GM12878 (cell line): ENCODE data around the gene ABI1. TPM values are rescaled to one million over a fixed set of nuclear protein-coding genes. Genes with fewer than 3 reads are reported as not detected.

Source experiments
- ATAC-seq: fragments of 200-7000 bp; cut with Tn5 transposase; 3 replicates; pipeline ENCODE4 v1.9.1; 2020; ENCODE audit warnings: mild to moderate bottlenecking, moderate library complexity
- BruUV-seq: library from RNA; stranded (reverse); fragments of 400-500 nt; replicated peaks from 2 replicates; lab custom pipeline; 2021; lab: Mats Ljungman, UMichigan
- CTCF ChIA-PET: fragments of 300-600 bp; sonication (Branson Sonifier 250); formaldehyde crosslinking; extraction: SDS; loops from one replicate; lab custom pipeline; 2021; ENCODE audit warnings: inconsistent platforms; lab: Yijun Ruan, JAX
- POLR2A ChIA-PET: fragments of 350-600 bp; formaldehyde crosslinking; extraction: SDS; loops from one replicate; lab custom pipeline; 2021; ENCODE audit warnings: inconsistent platforms; lab: Charles Lee
- RAD21 ChIA-PET: fragments of 300-600 bp; sonication (Branson Sonifier 250); formaldehyde crosslinking; loops from one replicate; lab custom pipeline; 2023; ENCODE audit warnings: antibody characterized with exemption; ENCODE audit not compliant: unreplicated experiment; lab: Charles Lee
- SMC1A ChIA-PET: fragments of 300-600 bp; sonication (Branson Sonifier 250); formaldehyde crosslinking; loops from one replicate; lab custom pipeline; 2023; ENCODE audit not compliant: unreplicated experiment, uncharacterized antibody; lab: Charles Lee
- DNase-seq: peaks from one replicate; pipeline ENCODE4 v3.0.0-alpha.2; 2011; ENCODE audit warnings: low read depth, low spot score
- FAIRE-seq: peaks from 3 replicates; lab custom pipeline; 2011; peaks lifted over from hg19 to GRCh38; lab: Jason Lieb, UNC
- H2AFZ ChIP-seq: 2 replicates; pipeline ENCODE4 v1.6.0; 2011; ENCODE audit warnings: low read depth, low read length, control low read depth; ENCODE audit not compliant: control insufficient read depth
- H3K27ac ChIP-seq: 2 replicates; pipeline ENCODE4 v1.5.1; 2011; ENCODE audit warnings: control low read depth; ENCODE audit not compliant: control insufficient read depth, insufficient read depth
- H3K27me3 ChIP-seq, 2 experiments: replicated peaks in 1 of 2; 2 replicates each; pipeline versions ENCODE4 v1.6.0 to v1.6.1; 2011; ENCODE audit warnings: low read length in 1 of 2; ENCODE audit not compliant: control insufficient read depth in 2 of 2, insufficient read depth in 2 of 2
- H3K36me3 ChIP-seq, 2 experiments: 2 replicates each; pipeline ENCODE4 v1.5.1; 2011; ENCODE audit warnings: low read length in 1 of 2; ENCODE audit not compliant: control insufficient read depth in 2 of 2, insufficient read depth in 2 of 2
- H3K4me1 ChIP-seq: 2 replicates; pipeline ENCODE4 v1.6.1; 2011; ENCODE audit warnings: mild to moderate bottlenecking, low read length, moderate library complexity, mixed read lengths; ENCODE audit not compliant: control insufficient read depth, insufficient read depth
- H3K4me2 ChIP-seq: 2 replicates; pipeline ENCODE4 v1.6.0; 2011; ENCODE audit warnings: control low read depth; ENCODE audit not compliant: control insufficient read depth, insufficient read depth
- H3K4me3 ChIP-seq: fragments of 200-600 bp; sonication (generic); 2 replicates; pipeline ENCODE4 v1.5.1; 2016
- H3K79me2 ChIP-seq: 2 replicates; pipeline ENCODE4 v1.6.0; 2011; ENCODE audit warnings: low read length; ENCODE audit not compliant: control insufficient read depth, insufficient read depth
- H3K9ac ChIP-seq: 2 replicates; pipeline ENCODE4 v1.8.0; 2011; ENCODE audit warnings: low read length, control low read depth, mixed read lengths; ENCODE audit not compliant: control insufficient read depth, insufficient read depth
- H3K9me3 ChIP-seq: replicated peaks from 3 replicates; pipeline ENCODE4 v1.5.1; 2011; ENCODE audit warnings: mild to moderate bottlenecking, low read length; ENCODE audit not compliant: control insufficient read depth, insufficient read depth
- H4K20me1 ChIP-seq: 2 replicates; pipeline ENCODE4 v1.6.0; 2011; ENCODE audit not compliant: control insufficient read depth, insufficient read depth
- BCLAF1 ChIP-seq: fragments of 450-650 bp; IDR thresholded peaks from 2 replicates; pipeline ENCODE4 v1.6.1; 2017; ENCODE audit warnings: antibody characterized with exemption, mild to moderate bottlenecking, moderate library complexity
- ESRRA ChIP-seq: IDR thresholded peaks from 2 replicates; pipeline ENCODE4 v1.6.1; 2012; ENCODE audit warnings: mild to moderate bottlenecking, low read length, improper control_type of control experiment
- IRF3 ChIP-seq: fragments of 450-650 bp; IDR thresholded peaks from 2 replicates; pipeline ENCODE4 v1.6.1; 2014; ENCODE audit warnings: mild to moderate bottlenecking
- MTA2 ChIP-seq: fragments of 450-650 bp; IDR thresholded peaks from 2 replicates; pipeline ENCODE4 v1.6.1; 2016; ENCODE audit warnings: low read depth, mild to moderate bottlenecking, moderate library complexity
- POLR2A ChIP-seq: IDR thresholded peaks from 2 replicates; pipeline ENCODE4 v1.6.1; 2011; ENCODE audit warnings: low read depth, mild to moderate bottlenecking, low read length
- TARDBP ChIP-seq: IDR thresholded peaks from 2 replicates; pipeline ENCODE4 v1.6.1; 2016; ENCODE audit warnings: borderline replicate concordance
- TCF7 ChIP-seq: IDR thresholded peaks from 2 replicates; pipeline ENCODE4 v1.6.1; 2014; ENCODE audit warnings: antibody characterized with exemption, borderline replicate concordance
- ZSCAN29 ChIP-seq: fragments of 450-650 bp; IDR thresholded peaks from 2 replicates; pipeline ENCODE4 v1.6.1; 2017; ENCODE audit warnings: mild to moderate bottlenecking, moderate library complexity
- WGBS: methylation state at CpG from one replicate; pipeline ENCODE4 v1.1.6; 2016; ENCODE audit warnings: low lambda C conversion rate; ENCODE audit not compliant: insufficient replicate concordance, insufficient coverage; ENCODE audit errors: missing lambda C conversion rate; 5-methylcytosine and 5-hydroxymethylcytosine counted together
- in situ Hi-C: fragments of 300-500 bp; cut with MboI; formaldehyde crosslinking; loops from 9 replicates; pipeline ENCODE4 v1.14.3; 2018; ENCODE audit warnings: mixed read lengths
- intact Hi-C: fragments of 100-400 bp; cut with micrococcal nuclease; formaldehyde crosslinking; loops from one replicate; pipeline ENCODE4 v1.14.2; 2022; ENCODE audit not compliant: unreplicated experiment
- polyA plus RNA-seq, 11 experiments: library from polyadenylated mRNA; depleted of rRNA in 4 of 11; unstranded in 6 of 11; stranded (reverse) in 5 of 11; fragments of >200 nt; fragmentation: Nextera tagmentation in 4 of 11; fragmentation: Illumina TruSeq in 1 of 11; extraction: Ambion mirVana in 4 of 11; extraction: Trizol in 1 of 11; gene quantifications; 1 replicate in 1 of 11; 2 replicates in 10 of 11; pipeline versions ENCODE4 v1.2.1 to v1.2.3, GENCODE V29; 2011 to 2016; ENCODE audit warnings: inconsistent platforms in 2 of 11, missing spikeins in 2 of 11, low read depth in 1 of 11
- total RNA-seq, 4 experiments: library from RNA; depleted of rRNA in 3 of 4; stranded (reverse); fragments of >200 nt in 3 of 4; fragmentation: Illumina TruSeq in 1 of 4; extraction: Trizol in 1 of 4; gene quantifications; 2 replicates each; pipeline versions ENCODE4 v1.2.1 to v1.2.3, GENCODE V29; 2013 to 2021

ABI1 gene
- total and polyA plus RNA-seq, 10 of the 15 experiments (the other 5 are each of a cell fraction or from before 2014, with no cell fraction given): 31.2 to 73.2 (median 50.7) TPM

- no peak for ATAC-seq
- Histone ChIP-seq H3K4me3 (no peak overlapping the region), H3K9ac (no peak overlapping the region), H3K36me3 (peaks cover 0 to 2% of the 10 kb centered on the region in 2 experiments; a peak in 1 of 4 replicates), H3K9me3 (peaks cover 18% of the 10 kb centered on the region), H2AFZ (no peak overlapping the region), H3K4me2 (no peak overlapping the region), H3K79me2 (peaks cover 78% of the 10 kb centered on the region), H3K27ac (no peak overlapping the region), H4K20me1 (no peaks in the 10 kb centered on the region), H3K27me3 (no peaks in the 10 kb centered on the region), H3K4me1 (peaks cover 4% of the 10 kb centered on the region; the same call in 1 of the 2 replicates)
- TF ChIP-seq IRF3: no peak
- no peak for TF ChIP-seq TCF7
- no peak for TF ChIP-seq MTA2
- TF ChIP-seq POLR2A: no peak
- no peak for TF ChIP-seq ZSCAN29
- no peak for TF ChIP-seq BCLAF1
- TF ChIP-seq TARDBP: no peak
- TF ChIP-seq ESRRA: no peak
- FAIRE-seq: no peak
- in situ Hi-C loops (no loop called here), intact Hi-C loops (no loop called here)
- ChIA-PET POLR2A (interaction anchor here (0.9 kb wide), 1 partner anchor 13 kb away, joined by 7 read pairs; no protein-coding TSS in a partner anchor), RAD21 (no interaction called here), CTCF (interaction anchor here (1.7 kb wide), 1 partner anchor 13 kb away, joined by 5 read pairs; no protein-coding TSS in a partner anchor), SMC1A (interaction anchor here (0.9 to 1.7 kb wide), 2 partner anchors 9 to 27 kb away, joined by 3 to 4 read pairs; no protein-coding TSS in a partner anchor)
- WGBS: 98% methylated on average over 6 of the region's 6 CpGs
- no TSS peak for BruUV-seq
- DNase-seq: no peak
Measured at GRCh38 chr10:26831936-26832335, 28.8 kb downstream of the ABI1 start.
